SK-MEL-5 (cell line): Measurements from ENCODE around the gene TSC22D4. TPM values are rescaled to one million over a fixed set of nuclear protein-coding genes. Genes with fewer than 3 reads are reported as not detected.

Experiments
- DNase-seq: peaks from one replicate; pipeline ENCODE4 v3.0.0-alpha.2; 2016; ENCODE audit warnings: low read depth, low spot score
- in situ Hi-C: cut with HindIII; loops from 2 replicates; pipeline ENCODE4 v1.10.0; 2016; ENCODE audit warnings: low sequenced_read_pairs, high pct_unique_total_duplicates, low pct_unique_long_range_greater_than_20kb
- total RNA-seq: library from RNA; depleted of rRNA; stranded (reverse); fragments of >200 nt; shearing (Covaris generic); gene quantifications from 2 replicates; pipeline ENCODE4 v1.2.3, GENCODE V29; 2014; rRNA removed

Gene TSC22D4
- total RNA-seq, 1 experiment from 2014 or later, result 64.3 TPM

- no peak for DNase-seq
- in situ Hi-C loops, result no loop called here
These were observed 53.7 kb downstream of the TSC22D4 start for GRCh38 chr7:100425347-100425746.

- no peak for DNase-seq
- in situ Hi-C loops, result no loop called here
These were observed 55.7 kb downstream of the TSC22D4 start for GRCh38 chr7:100423315-100423714.

GRCh38 chr7:100419660-100420226 lies 59.3 kb downstream of the TSC22D4 start:
- in situ Hi-C loops, result no loop called here
- DNase-seq, result no peak

GRCh38 chr7:100418930-100419659 lies 59.9 kb downstream of the TSC22D4 start:
- DNase-seq, result no peak
- in situ Hi-C loops, result no loop called here

Other genes starting within 250 kb of the TSC22D4 start
- gene SPDYE3, start 171.5 kb downstream of the TSC22D4 start, total RNA-seq, result 0.05 TPM in 1 of 2 replicates, not detected in the other
- 41.6 and 42.5 TPM in 2 replicates for gene PILRB, start 121.1 kb downstream of the TSC22D4 start, total RNA-seq
- 0.48 TPM in 1 of 2 replicates, not detected in the other for gene PILRA, start 105.7 kb downstream of the TSC22D4 start, total RNA-seq
- gene ZCWPW1, start 50.5 kb downstream of the TSC22D4 start, total RNA-seq, result 4.5 and 4.7 TPM in 2 replicates
- 48.2 and 53.5 TPM in 2 replicates for gene MEPCE, start 49.4 kb downstream of the TSC22D4 start, total RNA-seq
- 27.6 and 28.4 TPM in 2 replicates for gene PPP1R35, start 42.7 kb downstream of the TSC22D4 start, total RNA-seq
- gene SPACDR, start 15.0 kb downstream of the TSC22D4 start, total RNA-seq, result not detected in 2 replicates
- 0.53 and 0.61 TPM in 2 replicates for gene NYAP1, start 4.7 kb upstream of the TSC22D4 start, total RNA-seq
- 16.4 and 18.1 TPM in 2 replicates for gene AGFG2, start 60.0 kb upstream of the TSC22D4 start, total RNA-seq
- gene SAP25, start 94.7 kb upstream of the TSC22D4 start, total RNA-seq, result 0.21 and 0.48 TPM in 2 replicates
- gene LRCH4, start 106.9 kb upstream of the TSC22D4 start, total RNA-seq, result 4.6 and 5.5 TPM in 2 replicates
- gene FBXO24, start 107.1 kb upstream of the TSC22D4 start, total RNA-seq, result 0.13 and 0.55 TPM in 2 replicates
- gene PCOLCE, start 123.1 kb upstream of the TSC22D4 start, total RNA-seq, result 0.59 and 1.1 TPM in 2 replicates
- gene MOSPD3, start 133.3 kb upstream of the TSC22D4 start, total RNA-seq, result 14.0 and 16.7 TPM in 2 replicates
- gene TFR2, start 162.3 kb upstream of the TSC22D4 start, total RNA-seq, result 0.29 and 1.6 TPM in 2 replicates
- not detected in 2 replicates for gene ACTL6B, start 177.2 kb upstream of the TSC22D4 start, total RNA-seq
- 43.7 and 47.7 TPM in 2 replicates for gene GNB2, start 194.5 kb upstream of the TSC22D4 start, total RNA-seq
- 21.8 and 22.1 TPM in 2 replicates for gene GIGYF1, start 215.0 kb upstream of the TSC22D4 start, total RNA-seq
- gene POP7, start 226.9 kb upstream of the TSC22D4 start, total RNA-seq, result 79.2 and 94.4 TPM in 2 replicates
- 0.29 TPM in 1 of 2 replicates, not detected in the other for gene EPO, start 241.3 kb upstream of the TSC22D4 start, total RNA-seq